Mesenchymal stem cell (in vitro differentiated cells and primary cell): ENCODE data around the gene VCAN.

Source experiments
- DNase-seq: peaks from one replicate; pipeline ENCODE4 v3.0.0-alpha.2; 2013
- H2AFZ ChIP-seq: one replicate; pipeline ENCODE4 v1.6.1; 2013; ENCODE audit warnings: low read depth, mild to moderate bottlenecking, control low read depth, inconsistent platforms, low read length, moderate library complexity
- H2AK5ac ChIP-seq: 2 replicates; pipeline ENCODE4 v1.6.1; 2013; ENCODE audit warnings: low read length, moderate library complexity, mild to moderate bottlenecking, inconsistent platforms; ENCODE audit not compliant: severe bottlenecking
- H2BK120ac ChIP-seq: one replicate; pipeline ENCODE4 v1.6.1; 2013; ENCODE audit warnings: low read depth, mild to moderate bottlenecking, inconsistent platforms, low read length, moderate library complexity
- H2BK12ac ChIP-seq, 2 experiments: one replicate each; pipeline ENCODE4 v1.6.1; 2013; ENCODE audit warnings: inconsistent platforms in 2 of 2, low read length in 2 of 2, mild to moderate bottlenecking in 2 of 2, moderate library complexity in 2 of 2, control low read depth in 1 of 2
- H2BK15ac ChIP-seq: one replicate; pipeline ENCODE4 v1.6.1; 2013; ENCODE audit warnings: mild to moderate bottlenecking, low read depth, inconsistent platforms; ENCODE audit not compliant: poor library complexity, severe bottlenecking
- H2BK5ac ChIP-seq: 2 replicates; pipeline ENCODE4 v1.6.1; 2013; ENCODE audit warnings: low read depth, mild to moderate bottlenecking, low read length, control low read depth, inconsistent platforms; ENCODE audit not compliant: poor library complexity, severe bottlenecking
- H3K14ac ChIP-seq, 2 experiments: one replicate each; pipeline ENCODE4 v1.6.1; 2013; ENCODE audit warnings: inconsistent platforms in 2 of 2, low read length in 2 of 2, control low read depth in 1 of 2, mild to moderate bottlenecking in 1 of 2, moderate library complexity in 1 of 2
- H3K18ac ChIP-seq, 2 experiments: one replicate each; pipeline ENCODE4 v1.6.1; 2013; ENCODE audit warnings: inconsistent platforms in 2 of 2, low read length in 2 of 2, control low read depth in 1 of 2, low read depth in 1 of 2, mild to moderate bottlenecking in 1 of 2
- H3K23ac ChIP-seq, 2 experiments: one replicate each; pipeline ENCODE4 v1.6.1; 2013; ENCODE audit warnings: inconsistent platforms in 2 of 2, low read length in 2 of 2, mild to moderate bottlenecking in 2 of 2, moderate library complexity in 2 of 2, control low read depth in 1 of 2
- H3K27ac ChIP-seq: 2 replicates; pipeline ENCODE4 v1.5.1; 2013; ENCODE audit warnings: mild to moderate bottlenecking, moderate library complexity, low read length, control low read depth, inconsistent platforms; ENCODE audit not compliant: poor library complexity, severe bottlenecking
- H3K27me3 ChIP-seq, 2 experiments: 2 replicates each; pipeline versions ENCODE4 v1.6.1 to v1.7.0; 2013; ENCODE audit warnings: low read length in 2 of 2, mild to moderate bottlenecking in 2 of 2, moderate library complexity in 2 of 2, control low read depth in 1 of 2, inconsistent platforms in 1 of 2; ENCODE audit not compliant: control insufficient read depth in 1 of 2, insufficient read depth in 1 of 2
- H3K36me3 ChIP-seq, 2 experiments: 2 replicates each; pipeline versions ENCODE4 v1.6.1 to v1.7.0; 2013; ENCODE audit warnings: low read length in 2 of 2, control low read depth in 1 of 2, inconsistent platforms in 1 of 2, low read depth in 1 of 2, mild to moderate bottlenecking in 1 of 2; ENCODE audit not compliant: insufficient read depth in 2 of 2, control insufficient read depth in 1 of 2
- H3K4ac ChIP-seq, 2 experiments: one replicate each; pipeline ENCODE4 v1.6.1; 2013; ENCODE audit warnings: inconsistent platforms in 2 of 2, low read length in 2 of 2, mild to moderate bottlenecking in 2 of 2, moderate library complexity in 2 of 2, control low read depth in 1 of 2, low read depth in 1 of 2
- H3K4me1 ChIP-seq: 2 replicates; pipeline ENCODE4 v1.6.1; 2013; ENCODE audit warnings: low read depth, low read length, control low read depth; ENCODE audit not compliant: control insufficient read depth, insufficient read depth
- H3K4me2 ChIP-seq: 2 replicates; pipeline ENCODE4 v1.6.1; 2013; ENCODE audit warnings: low read length, mild to moderate bottlenecking, inconsistent platforms; ENCODE audit not compliant: poor library complexity, severe bottlenecking
- H3K4me3 ChIP-seq, 2 experiments: 2 replicates each; pipeline versions ENCODE4 v1.5.1 to v1.7.0; 2013; ENCODE audit warnings: low read length in 2 of 2, mild to moderate bottlenecking in 2 of 2, control low read depth in 1 of 2, low read depth in 1 of 2; ENCODE audit not compliant: insufficient read depth in 1 of 2
- H3K79me1 ChIP-seq: replicated peaks from 2 replicates; pipeline ENCODE4 v1.6.1; 2013; ENCODE audit warnings: mild to moderate bottlenecking, control low read depth, low read length, inconsistent platforms; ENCODE audit not compliant: poor library complexity, severe bottlenecking
- H3K9ac ChIP-seq: 2 replicates; pipeline ENCODE4 v1.7.0; 2013; ENCODE audit warnings: mild to moderate bottlenecking, low read length, moderate library complexity
- H3K9me3 ChIP-seq: 2 replicates; pipeline ENCODE4 v1.7.0; 2013; ENCODE audit warnings: mild to moderate bottlenecking, low read length; ENCODE audit not compliant: control insufficient read depth
- H4K8ac ChIP-seq: one replicate; pipeline ENCODE4 v1.6.1; 2013; ENCODE audit warnings: inconsistent platforms, mild to moderate bottlenecking, low read length, moderate library complexity
- H4K91ac ChIP-seq: one replicate; pipeline ENCODE4 v1.6.1; 2013; ENCODE audit warnings: mild to moderate bottlenecking, low read length, inconsistent platforms
- WGBS: methylation state at CpG from one replicate; pipeline ENCODE4 v1.1.7; 2013; ENCODE audit warnings: mixed read lengths; 5-methylcytosine and 5-hydroxymethylcytosine counted together

VCAN gene

DNA sequence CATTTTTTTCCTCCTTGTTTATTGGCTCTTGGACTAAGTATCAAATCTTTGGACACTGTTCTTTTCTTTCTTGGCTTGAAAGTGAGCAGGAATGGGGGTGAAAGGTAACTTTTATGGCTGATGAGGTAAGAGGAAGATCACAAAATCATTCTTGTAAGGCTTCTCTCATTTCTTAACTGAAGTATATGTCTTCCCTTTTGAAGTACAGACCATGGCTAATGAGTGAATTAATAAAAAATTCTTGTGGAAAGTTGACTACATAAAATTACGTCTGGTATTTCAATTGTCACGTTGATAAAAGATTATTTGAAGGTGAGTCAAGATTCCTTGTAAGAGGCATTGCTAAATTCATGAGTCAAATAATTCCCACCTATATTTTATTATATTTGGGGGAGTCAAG lies 25.1 kb downstream of the VCAN start:
- Histone ChIP-seq H2BK5ac (no peak overlapping the region), H3K4me1 (peaks cover 2% of the 10 kb centered on the region), H3K27me3 (no peaks in the 10 kb centered on the region), H2BK15ac (no peak overlapping the region), H2AFZ (no peak overlapping the region), H4K8ac (no peak overlapping the region), H3K4me2 (no peak overlapping the region), H3K79me1 (peaks cover 18% of the 10 kb centered on the region), H2AK5ac (no peak overlapping the region), H3K36me3 (peaks cover 15 to 100% of the 10 kb centered on the region in 2 experiments), H2BK120ac (no peak overlapping the region), H3K18ac (no peak overlapping the region), H2BK12ac (no peak overlapping the region), H3K9me3 (no peaks in the 10 kb centered on the region), H3K23ac (no peak overlapping the region), H3K9ac (no peak overlapping the region), H3K4me3 (no peak overlapping the region), H3K27ac (no peak overlapping the region), H3K4ac (no peak overlapping the region), H4K91ac (no peak overlapping the region), H3K14ac (no peak overlapping the region)
- no CpG with 5 or more reads among the region's 2 CpGs for WGBS
- no peak for DNase-seq

DNA sequence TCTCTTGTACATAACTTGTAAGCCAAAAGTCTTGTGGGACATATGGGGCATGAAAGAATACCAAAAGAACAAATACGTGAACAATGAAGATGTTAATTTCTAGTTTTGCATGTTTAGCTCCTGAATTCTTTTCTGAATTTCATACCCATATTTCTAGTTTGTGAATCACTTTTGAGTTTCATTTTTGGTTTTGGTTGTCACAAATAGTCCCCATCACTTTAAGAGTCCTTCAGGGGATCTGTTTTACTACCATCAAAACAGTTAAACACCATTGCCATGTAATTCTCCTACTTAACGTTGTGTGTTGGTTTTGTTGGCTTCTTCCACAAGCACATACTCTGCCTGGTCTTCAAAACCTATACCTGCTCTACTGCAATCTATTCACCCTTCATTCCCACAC lies 27.0 kb downstream of the VCAN start:
- no peak for DNase-seq
- no peaks in the 10 kb centered on the region for H3K27me3 ChIP-seq
- 95% methylated on average over 1 of the region's 2 CpGs for WGBS

DNA sequence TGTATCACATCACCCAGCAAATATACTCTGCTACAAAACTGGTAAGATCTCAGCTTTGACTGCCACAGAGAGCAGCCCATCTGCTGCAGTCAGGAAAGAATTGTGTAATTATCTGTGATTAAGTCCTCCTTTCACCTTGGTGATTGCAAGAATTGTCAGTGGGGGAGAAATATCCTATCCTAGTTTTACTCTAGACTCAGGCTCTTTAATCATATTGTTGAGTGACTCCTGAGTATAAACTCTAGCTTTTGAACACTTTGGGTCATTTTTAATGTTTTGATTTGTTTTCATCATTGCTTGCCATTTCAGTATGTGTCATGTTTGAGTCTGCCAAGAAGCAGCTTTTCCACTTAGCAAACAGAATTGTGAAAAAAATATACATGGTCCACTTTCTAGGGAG lies 32.1 kb downstream of the VCAN start:
- Histone ChIP-seq H3K4me2 (no peak overlapping the region), H4K91ac (no peak overlapping the region), H3K9ac (peak overlapping the region; percentile 57), H3K14ac (no peak overlapping the region), H3K18ac (no peak overlapping the region), H3K4me3 (no peak overlapping the region), H2BK15ac (no peak overlapping the region), H3K79me1 (peaks cover 6% of the 10 kb centered on the region), H3K36me3 (peaks cover 15 to 92% of the 10 kb centered on the region in 2 experiments), H3K4ac (no peak overlapping the region), H4K8ac (no peak overlapping the region), H2BK120ac (no peak overlapping the region), H3K23ac (no peak overlapping the region), H3K4me1 (peaks cover under 1% of the 10 kb centered on the region), H2AFZ (no peak overlapping the region), H2BK5ac (no peak overlapping the region), H3K27ac (no peak overlapping the region), H3K27me3 (no peaks in the 10 kb centered on the region), H2BK12ac (no peak overlapping the region), H2AK5ac (no peak overlapping the region), H3K9me3 (no peaks in the 10 kb centered on the region)
- no peak for DNase-seq

More for the DNA sequence above, 27.0 kb downstream of the VCAN start:
- no peak overlapping the region for H2BK15ac ChIP-seq
- no peak overlapping the region for H3K9ac ChIP-seq
- no peak overlapping the region for H3K23ac ChIP-seq
- no peak overlapping the region for H3K4ac ChIP-seq
- H2AFZ ChIP-seq: no peak overlapping the region
- no peaks in the 10 kb centered on the region for H3K4me1 ChIP-seq
- no peak overlapping the region for H2BK12ac ChIP-seq
- no peak overlapping the region for H4K91ac ChIP-seq
- H3K79me1 ChIP-seq: peaks cover 10% of the 10 kb centered on the region
- no peak overlapping the region for H3K14ac ChIP-seq
- no peak overlapping the region for H3K4me3 ChIP-seq
- H2BK120ac ChIP-seq: no peak overlapping the region
- peaks cover 11 to 97% of the 10 kb centered on the region in 2 experiments for H3K36me3 ChIP-seq
- H3K18ac ChIP-seq: no peak overlapping the region
- no peak overlapping the region for H2AK5ac ChIP-seq
- no peak overlapping the region for H2BK5ac ChIP-seq
- H3K27ac ChIP-seq: no peak overlapping the region
- no peak overlapping the region for H4K8ac ChIP-seq
- H3K9me3 ChIP-seq: no peaks in the 10 kb centered on the region
- no peak overlapping the region for H3K4me2 ChIP-seq

DNA sequence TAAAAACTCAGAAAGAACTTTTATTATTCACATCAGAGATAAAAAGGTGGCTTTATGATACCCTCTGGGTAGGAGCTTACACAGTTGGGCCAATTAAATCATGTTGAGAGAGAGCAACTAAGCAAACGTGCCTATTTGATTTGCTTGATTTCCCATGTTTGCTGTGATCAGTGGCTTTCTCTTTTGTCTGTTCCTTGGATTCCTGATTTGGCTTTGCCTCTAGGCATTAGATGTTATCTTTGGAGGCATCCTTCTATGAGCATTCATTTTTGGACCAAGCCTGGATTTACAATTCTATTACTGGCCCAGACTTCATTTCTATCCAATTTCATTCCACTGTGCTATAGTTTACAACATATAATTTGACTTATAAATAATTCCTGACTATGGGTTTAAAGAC lies 35.9 kb downstream of the VCAN start:
- Histone ChIP-seq H3K23ac (no peak overlapping the region), H3K4me1 (peaks cover 8% of the 10 kb centered on the region), H2BK15ac (no peak overlapping the region), H4K91ac (no peak overlapping the region), H2BK120ac (no peak overlapping the region), H3K9me3 (no peaks in the 10 kb centered on the region), H2AFZ (no peak overlapping the region), H3K27me3 (no peaks in the 10 kb centered on the region), H3K18ac (no peak overlapping the region), H3K9ac (no peak overlapping the region), H4K8ac (no peak overlapping the region), H2AK5ac (no peak overlapping the region), H3K14ac (no peak overlapping the region), H3K4me3 (no peak overlapping the region), H2BK5ac (no peak overlapping the region), H2BK12ac (no peak overlapping the region), H3K27ac (no peak overlapping the region), H3K4ac (no peak overlapping the region), H3K79me1 (peaks cover 4% of the 10 kb centered on the region), H3K36me3 (peaks cover 9 to 77% of the 10 kb centered on the region in 2 experiments), H3K4me2 (no peak overlapping the region)
- WGBS: 89% methylated on average over 1 of the region's 1 CpG
- no peak for DNase-seq
